AG10803 (cell line): ENCODE results near the gene RBM23.

Source experiments
- DNase-seq: peaks from one replicate; pipeline ENCODE4 v3.0.0; 2010; ENCODE audit warnings: low read depth
- H3K4me3 ChIP-seq: 2 replicates; pipeline ENCODE4 v1.5.1; 2011; ENCODE audit warnings: mild to moderate bottlenecking, low read length, control low read depth
- CTCF ChIP-seq: conservative IDR thresholded peaks from 2 replicates; pipeline ENCODE4 v1.5.1; 2011; ENCODE audit warnings: mild to moderate bottlenecking, low read length, control low read depth, inconsistent platforms

The RBM23 gene

DNA sequence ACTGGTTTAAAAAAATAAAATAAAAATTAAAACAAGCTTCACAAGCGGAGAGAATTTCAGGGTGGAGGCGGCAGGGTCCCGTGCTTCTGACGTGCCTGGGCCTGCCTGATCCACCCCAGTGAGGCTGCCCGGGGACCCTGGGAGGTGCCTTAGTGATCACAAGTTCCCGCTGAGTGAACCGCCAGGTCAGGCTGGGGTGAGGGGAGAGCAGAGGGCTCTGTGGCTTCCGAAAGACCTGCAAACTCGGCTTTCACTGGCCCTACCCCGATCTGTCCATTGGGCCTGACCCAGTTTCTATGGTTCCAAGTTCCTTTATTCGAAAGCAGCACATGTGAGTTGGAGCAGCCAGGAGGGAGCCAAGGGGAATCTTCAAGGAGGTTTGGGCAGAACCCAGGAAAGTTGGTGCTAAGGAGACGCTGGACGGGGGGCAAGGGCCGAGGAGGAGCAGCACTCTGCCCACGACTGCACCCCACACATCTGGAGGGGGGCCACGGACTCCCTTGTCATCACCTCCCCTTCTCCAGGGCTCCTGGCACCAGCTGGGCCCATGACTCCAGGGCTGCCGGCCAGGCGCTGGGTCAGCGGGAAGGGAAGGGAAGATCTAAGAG lies 69.6 kb downstream of the RBM23 start:
- peak; percentile 70 for DNase-seq
- no peak overlapping the region for H3K4me3 ChIP-seq
- no peak for TF ChIP-seq CTCF

DNA sequence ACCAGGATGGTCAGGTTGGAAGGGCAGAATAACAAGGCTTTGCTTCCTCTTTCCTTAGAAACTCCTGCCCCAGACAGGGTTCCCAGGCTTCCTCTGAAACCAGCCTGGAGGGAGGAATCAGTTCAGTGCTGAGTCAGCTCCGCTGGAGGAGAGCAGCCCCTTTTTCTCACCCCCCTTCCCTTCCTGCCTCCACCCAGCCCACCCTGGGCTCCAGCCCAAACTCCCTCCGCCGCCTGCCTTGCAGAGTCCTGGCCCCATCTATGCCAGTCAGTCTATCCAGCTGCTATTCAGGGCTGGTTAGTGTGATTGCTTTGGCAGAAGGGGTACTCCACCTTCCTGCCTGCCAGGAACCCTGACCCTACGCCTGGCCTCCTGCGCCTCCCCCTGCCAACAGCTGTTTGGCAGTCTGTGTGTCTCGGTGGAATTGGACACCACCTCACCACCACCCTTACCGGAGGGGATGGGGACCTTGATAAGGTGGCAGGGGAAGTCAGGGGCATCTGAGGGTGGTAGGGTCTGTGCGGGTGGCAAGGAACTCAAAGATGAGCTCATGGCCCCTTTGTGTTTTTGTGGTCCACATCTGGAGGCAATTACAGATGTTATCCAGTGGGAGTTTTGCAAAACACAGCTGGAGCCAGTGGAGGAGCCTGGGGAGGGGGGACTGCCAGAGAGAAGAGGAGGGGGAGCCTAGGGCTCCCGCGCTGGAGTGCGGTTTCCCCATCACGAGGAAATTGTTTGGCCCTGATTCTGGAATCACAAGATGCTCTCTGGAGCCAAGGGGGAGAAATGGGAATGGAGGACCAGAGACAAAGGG lies 70.4 kb downstream of the RBM23 start:
- TF ChIP-seq CTCF: no peak
- DNase-seq: peak; percentile 92
- peak overlapping the region; percentile 26 for H3K4me3 ChIP-seq

- TF ChIP-seq CTCF: no peak
- H3K4me3 ChIP-seq: peak overlapping the region; percentile 12
- peak; percentile 66 for DNase-seq
These were observed 71.1 kb downstream of the RBM23 start for GRCh38 chr14:22847661-22848341.

DNA sequence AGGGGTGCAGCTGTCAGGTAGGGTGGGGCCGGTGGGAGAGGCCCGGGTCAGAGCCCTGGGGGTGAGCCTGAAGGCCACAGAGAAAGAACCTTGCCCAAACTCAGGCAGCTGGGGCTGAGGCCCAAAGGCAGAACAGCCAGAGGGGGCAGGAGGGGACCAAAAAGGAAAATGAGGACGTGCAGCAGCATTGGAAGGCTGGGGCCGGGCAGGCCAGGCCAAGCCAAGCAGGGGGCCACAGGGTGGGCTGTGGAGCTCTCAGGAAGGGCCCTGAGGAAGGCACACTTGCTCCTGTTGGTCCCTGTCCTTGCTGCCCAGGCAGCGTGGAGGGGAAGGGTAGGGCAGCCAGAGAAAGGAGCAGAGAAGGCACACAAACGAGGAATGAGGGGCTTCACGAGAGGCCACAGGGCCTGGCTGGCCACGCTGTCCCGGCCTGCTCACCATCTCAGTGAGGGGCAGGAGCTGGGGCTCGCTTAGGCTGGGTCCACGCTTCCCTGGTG lies 72.1 kb downstream of the RBM23 start:
- no peak for DNase-seq
- 0 out of 2 replicates have a peak, but pooled peaks have one; percentile 17 for TF ChIP-seq CTCF
- H3K4me3 ChIP-seq: no peak overlapping the region

DNA sequence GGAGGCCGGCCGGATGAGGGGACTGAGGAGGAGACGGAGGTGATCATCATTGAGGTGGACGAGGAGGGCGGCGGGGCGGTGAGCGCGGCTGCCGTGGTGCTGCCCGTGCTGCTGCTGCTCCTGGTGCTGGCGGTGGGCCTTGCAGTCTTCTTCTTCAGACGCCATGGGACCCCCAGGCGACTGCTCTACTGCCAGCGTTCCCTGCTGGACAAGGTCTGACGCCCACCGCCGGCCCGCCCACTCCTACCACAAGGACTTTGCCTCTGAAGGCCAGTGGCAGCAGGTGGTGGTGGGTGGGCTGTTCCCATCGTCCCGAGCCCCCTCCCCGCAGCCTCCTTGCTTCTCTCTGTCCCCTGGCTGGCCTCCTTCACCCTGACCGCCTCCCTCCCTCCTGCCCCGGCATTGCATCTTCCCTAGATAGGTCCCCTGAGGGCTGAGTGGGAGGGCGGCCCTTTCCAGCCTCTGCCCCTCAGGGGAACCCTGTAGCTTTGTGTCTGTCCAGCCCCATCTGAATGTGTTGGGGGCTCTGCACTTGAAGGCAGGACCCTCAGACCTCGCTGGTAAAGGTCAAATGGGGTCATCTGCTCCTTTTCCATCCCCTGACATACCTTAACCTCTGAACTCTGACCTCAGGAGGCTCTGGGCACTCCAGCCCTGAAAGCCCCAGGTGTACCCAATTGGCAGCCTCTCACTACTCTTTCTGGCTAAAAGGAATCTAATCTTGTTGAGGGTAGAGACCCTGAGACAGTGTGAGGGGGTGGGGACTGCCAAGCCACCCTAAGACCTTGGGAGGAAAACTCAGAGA lies 72.9 kb downstream of the RBM23 start:
- no peak for DNase-seq
- no peak for TF ChIP-seq CTCF

DNA sequence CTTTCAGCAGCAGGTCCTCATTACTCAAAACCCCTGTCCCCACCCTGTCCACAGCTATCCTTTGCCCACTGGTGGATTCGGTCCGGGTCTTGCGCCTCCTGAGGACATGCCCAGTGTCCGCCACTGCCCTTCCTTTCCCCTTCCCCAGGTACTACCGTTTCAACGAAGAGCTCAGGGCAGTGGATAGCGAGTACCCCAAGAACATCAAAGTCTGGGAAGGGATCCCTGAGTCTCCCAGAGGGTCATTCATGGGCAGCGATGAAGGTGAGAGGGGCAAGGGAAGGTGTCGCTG lies 73.9 kb downstream of the RBM23 start:
- no peak overlapping the region for H3K4me3 ChIP-seq
- no peak for TF ChIP-seq CTCF
- DNase-seq: no peak

More for the DNA sequence above, 72.9 kb downstream of the RBM23 start:
- no peak overlapping the region for H3K4me3 ChIP-seq
